GM10248 (cell line): ENCODE measurements around the gene MLXIPL.

Experiments used
- CTCF ChIA-PET: fragments of 300-600 bp; sonication (Branson Sonifier 250); formaldehyde crosslinking; extraction: SDS; loops from one replicate; lab custom pipeline; 2021; ENCODE audit warnings: antibody characterized with exemption; lab: Yijun Ruan, JAX
- POLR2A ChIA-PET: fragments of 350-650 bp; sonication (Branson Sonifier 250); formaldehyde crosslinking; extraction: SDS; loops from one replicate; lab custom pipeline; 2020; ENCODE audit warnings: antibody characterized with exemption; lab: Yijun Ruan, JAX
- DNase-seq: peaks from one replicate; pipeline ENCODE4 v3.0.0; 2012; ENCODE audit errors: extremely low spot score
- TF ChIP-seq, protein P1 (sequence below): IDR thresholded peaks from 2 replicates; pipeline ENCODE4 v1.5.1; 2012; ENCODE audit warnings: mild to moderate bottlenecking, low read depth; ENCODE audit errors: extremely low read depth, missing control alignments, control extremely low read depth

MLXIPL gene

DNA sequence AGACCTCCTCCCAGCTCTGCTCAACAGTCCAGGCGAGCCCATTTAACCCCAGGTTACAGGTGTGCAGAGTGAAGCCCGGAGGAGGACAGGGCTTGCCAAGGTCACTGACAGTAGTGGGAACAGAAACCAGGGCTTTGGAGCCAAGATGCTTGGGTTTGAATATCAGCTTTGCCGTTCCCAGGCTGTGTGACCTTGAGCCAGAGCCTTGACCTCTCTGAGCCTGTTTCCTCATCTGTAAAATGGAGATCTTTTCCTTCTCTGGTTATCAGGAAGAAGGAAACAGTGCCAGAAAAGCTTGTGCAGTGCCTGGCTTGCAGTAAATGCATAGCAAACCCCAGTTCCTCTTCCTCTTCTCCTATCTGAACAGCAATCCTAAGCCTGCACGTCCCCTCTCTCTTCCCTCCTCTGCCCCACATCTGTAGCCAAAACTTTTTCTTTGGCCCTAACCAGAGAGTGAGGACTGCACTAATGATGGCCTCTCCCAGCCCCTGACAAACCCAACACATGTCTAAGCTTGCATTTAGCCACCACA lies 21.4 kb upstream of the MLXIPL start:
- DNase-seq: no peak
- POLR2A ChIA-PET: no interaction called here
- TF ChIP-seq, protein P1, sequence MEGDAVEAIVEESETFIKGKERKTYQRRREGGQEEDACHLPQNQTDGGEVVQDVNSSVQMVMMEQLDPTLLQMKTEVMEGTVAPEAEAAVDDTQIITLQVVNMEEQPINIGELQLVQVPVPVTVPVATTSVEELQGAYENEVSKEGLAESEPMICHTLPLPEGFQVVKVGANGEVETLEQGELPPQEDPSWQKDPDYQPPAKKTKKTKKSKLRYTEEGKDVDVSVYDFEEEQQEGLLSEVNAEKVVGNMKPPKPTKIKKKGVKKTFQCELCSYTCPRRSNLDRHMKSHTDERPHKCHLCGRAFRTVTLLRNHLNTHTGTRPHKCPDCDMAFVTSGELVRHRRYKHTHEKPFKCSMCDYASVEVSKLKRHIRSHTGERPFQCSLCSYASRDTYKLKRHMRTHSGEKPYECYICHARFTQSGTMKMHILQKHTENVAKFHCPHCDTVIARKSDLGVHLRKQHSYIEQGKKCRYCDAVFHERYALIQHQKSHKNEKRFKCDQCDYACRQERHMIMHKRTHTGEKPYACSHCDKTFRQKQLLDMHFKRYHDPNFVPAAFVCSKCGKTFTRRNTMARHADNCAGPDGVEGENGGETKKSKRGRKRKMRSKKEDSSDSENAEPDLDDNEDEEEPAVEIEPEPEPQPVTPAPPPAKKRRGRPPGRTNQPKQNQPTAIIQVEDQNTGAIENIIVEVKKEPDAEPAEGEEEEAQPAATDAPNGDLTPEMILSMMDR: no peak
- CTCF ChIA-PET: interaction anchor here (1.1 to 3.7 kb wide), 2 partner anchors 39 to 53 kb away, joined by 3 to 11 read pairs; no protein-coding TSS in a partner anchor

DNA sequence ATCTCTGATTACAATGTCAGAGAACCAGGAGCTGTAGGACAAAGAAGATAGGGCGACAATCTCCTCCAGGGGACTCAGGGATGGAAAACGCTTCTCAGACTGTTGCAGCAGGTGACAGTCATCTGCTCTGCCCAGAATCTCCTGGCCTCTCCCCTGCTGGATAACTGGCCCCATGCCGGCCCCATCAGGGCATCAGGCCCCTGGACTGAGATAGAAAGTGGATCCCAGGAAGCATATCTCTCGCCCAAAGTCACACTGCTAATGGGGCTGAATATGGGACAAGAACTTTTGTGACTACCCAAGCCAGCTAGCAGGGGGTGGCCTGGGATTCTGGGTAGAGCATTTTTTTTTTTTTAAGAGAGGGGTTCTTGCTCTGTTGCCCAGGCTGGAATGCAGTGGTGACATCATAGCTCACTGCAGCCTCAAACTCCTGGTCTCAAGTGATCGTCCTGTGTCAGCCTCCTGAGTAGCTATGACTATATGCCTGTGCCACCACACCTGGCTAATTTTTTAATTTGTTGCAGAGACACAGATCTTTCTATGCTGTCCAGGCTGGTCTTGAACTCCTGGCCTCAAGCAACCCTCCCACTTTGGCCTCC lies 20.5 kb upstream of the MLXIPL start:
- ChIA-PET CTCF (interaction anchor here (3.7 kb wide), 1 partner anchor 38 kb away, joined by 11 read pairs; no protein-coding TSS in a partner anchor), POLR2A (no interaction called here)
- TF ChIP-seq, protein P1: no peak
- DNase-seq: no peak

DNA sequence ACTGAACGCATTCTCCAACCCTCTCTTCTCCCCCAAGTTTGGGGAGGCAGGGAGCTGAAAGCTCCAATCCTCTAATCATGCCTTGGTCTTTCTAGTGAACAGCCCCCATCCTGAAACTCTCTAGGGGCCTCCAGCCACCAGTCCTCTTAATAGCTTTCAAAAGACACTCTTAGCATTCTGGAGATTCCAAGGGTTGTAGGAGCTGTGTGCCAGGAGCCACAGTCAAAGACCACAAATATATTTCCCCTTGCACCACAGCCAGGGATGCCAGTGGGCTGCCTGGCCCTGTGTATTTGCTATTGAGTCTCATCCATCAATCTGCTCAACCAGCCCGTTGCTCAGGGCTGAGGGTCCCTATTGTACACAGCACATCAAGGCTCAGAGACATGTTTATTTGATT lies 18.5 kb upstream of the MLXIPL start:
- no peak for DNase-seq
- ChIA-PET POLR2A (no interaction called here), CTCF (interaction anchor here (1.4 kb wide), 1 partner anchor 36 kb away, joined by 3 read pairs; no protein-coding TSS in a partner anchor)
- TF ChIP-seq, protein P1: no peak

DNA sequence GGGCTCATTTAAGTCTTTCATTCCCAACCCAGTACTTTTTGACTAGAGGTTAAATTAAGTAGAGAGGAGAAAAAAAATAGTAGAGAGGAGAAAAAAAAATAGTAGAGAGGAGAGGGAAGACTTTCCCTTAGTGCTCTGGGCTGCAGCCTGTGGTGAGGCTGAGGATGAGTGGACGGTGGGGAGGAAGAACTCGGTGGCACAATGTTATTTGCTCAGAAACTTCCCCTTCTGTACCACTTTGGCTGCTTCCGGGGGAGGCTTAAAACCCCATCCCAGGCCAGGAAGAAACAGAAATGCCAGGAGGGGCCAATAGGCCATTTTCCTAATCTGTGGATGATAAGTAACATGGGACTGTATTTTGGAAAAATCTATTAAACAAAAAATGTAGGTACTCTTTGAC lies 14.6 kb upstream of the MLXIPL start:
- CTCF ChIA-PET: interaction anchor here (1.3 to 1.6 kb wide), 2 partner anchors 8 to 91 kb away, joined by 3 read pairs; no protein-coding TSS in a partner anchor
- POLR2A ChIA-PET: no interaction called here
- no peak for DNase-seq
- TF ChIP-seq, protein P1: no peak

DNA sequence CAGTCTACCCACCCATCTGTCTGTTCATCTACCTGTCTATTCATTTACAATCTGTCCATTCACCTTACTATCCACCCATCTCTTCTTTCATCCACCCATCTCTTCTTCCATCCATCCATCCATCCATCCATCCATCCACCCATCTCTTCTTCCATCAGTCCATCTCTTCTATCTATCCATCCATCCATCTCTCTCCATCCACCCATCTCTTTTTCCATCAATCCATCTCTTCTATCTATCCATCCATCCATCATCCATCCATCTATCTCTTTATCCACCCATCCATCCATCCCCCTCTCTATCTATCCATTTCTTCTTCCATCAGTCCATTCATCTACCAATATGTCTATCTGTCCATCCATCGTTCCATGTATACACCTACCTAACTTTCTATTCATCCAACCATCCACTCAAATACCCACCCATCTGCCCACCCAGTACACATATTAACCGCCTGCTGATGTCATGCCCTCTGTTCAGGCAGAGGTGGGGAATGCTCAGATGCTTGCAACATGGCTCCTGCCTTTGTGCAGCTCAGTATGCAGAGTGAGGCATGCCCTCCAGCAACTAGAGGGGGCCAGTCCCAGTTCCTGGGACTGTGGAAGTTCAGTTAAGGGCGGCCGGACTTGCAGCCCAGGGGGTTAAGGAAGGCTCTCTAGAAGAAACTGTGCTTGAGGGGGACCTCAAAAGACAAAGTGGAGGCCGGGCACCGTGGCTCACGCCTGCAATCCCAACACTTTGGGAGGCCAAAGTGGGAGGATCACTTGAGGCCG lies 11.3 kb upstream of the MLXIPL start:
- DNase-seq: no peak
- TF ChIP-seq, protein P1: no peak
- CTCF ChIA-PET: no interaction called here
- POLR2A ChIA-PET: no interaction called here

DNA sequence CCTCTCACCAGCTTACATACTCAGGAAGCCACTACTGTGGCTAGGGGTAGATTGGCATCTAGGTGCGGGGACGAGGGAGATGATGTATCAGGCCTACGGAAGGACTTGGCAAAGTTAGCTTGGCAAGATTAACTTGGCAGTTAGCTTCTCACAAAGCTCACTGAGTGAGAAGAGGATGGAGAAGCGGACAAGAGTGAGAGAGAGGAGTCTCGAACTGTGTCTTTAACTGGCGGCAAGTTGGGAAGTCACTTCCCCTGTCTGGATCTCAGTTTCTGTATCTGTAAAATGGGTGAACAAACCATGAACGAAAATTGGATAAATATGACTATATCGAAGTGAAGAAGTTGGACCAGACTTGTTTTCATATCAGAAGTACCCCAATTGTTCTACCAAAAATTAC lies 9.5 kb upstream of the MLXIPL start:
- ChIA-PET POLR2A (no interaction called here), CTCF (interaction anchor here (1.0 kb wide), 1 partner anchor 92 kb away, joined by 3 read pairs; no protein-coding TSS in a partner anchor)
- TF ChIP-seq, protein P1: no peak
- no peak for DNase-seq
